Osteocyte (in vitro differentiated cells): ENCODE measurements around the gene MYO5B. TPM values are rescaled to one million over a fixed set of nuclear protein-coding genes. Genes with fewer than 3 reads are reported as not detected.

Source experiments
- DNase-seq: peaks from one replicate; pipeline ENCODE4 v3.0.0; 2021; ENCODE audit warnings: mixed read lengths; ENCODE audit not compliant: unreplicated experiment; ENCODE audit errors: extremely low spot score
- H3K27ac Mint-ChIP-seq: one replicate; pipeline ENCODE4 v1.8.0; 2021; ENCODE audit warnings: mild to moderate bottlenecking, mixed read lengths; ENCODE audit not compliant: unreplicated experiment
- H3K27me3 Mint-ChIP-seq: one replicate; pipeline ENCODE4 v1.8.0; 2021; ENCODE audit warnings: mixed read lengths; ENCODE audit not compliant: unreplicated experiment
- H3K36me3 Mint-ChIP-seq: one replicate; pipeline ENCODE4 v1.8.0; 2021; ENCODE audit warnings: mixed read lengths; ENCODE audit not compliant: unreplicated experiment
- H3K4me1 Mint-ChIP-seq: one replicate; pipeline ENCODE4 v1.8.0; 2021; ENCODE audit warnings: mixed read lengths; ENCODE audit not compliant: unreplicated experiment
- H3K4me3 Mint-ChIP-seq: one replicate; pipeline ENCODE4 v1.8.0; 2021; ENCODE audit warnings: mild to moderate bottlenecking, moderate library complexity, mixed read lengths; ENCODE audit not compliant: unreplicated experiment
- H3K9me3 Mint-ChIP-seq: one replicate; pipeline ENCODE4 v1.8.0; 2021; ENCODE audit warnings: mixed read lengths; ENCODE audit not compliant: unreplicated experiment
- total RNA-seq: library from RNA; stranded (reverse); gene quantifications from 2 replicates; pipeline ENCODE4 v1.2.1, GENCODE V29; 2021
- TF ChIP-seq, protein P1 (sequence below): fragments of 200-600 bp; sonication (generic); IDR thresholded peaks from 2 replicates; pipeline ENCODE4 v1.5.0; 2021; ENCODE audit warnings: antibody characterized with exemption, mild to moderate bottlenecking, moderate library complexity

The MYO5B gene
- total RNA-seq, 1 donor from 2014 or later, result not detected

DNA sequence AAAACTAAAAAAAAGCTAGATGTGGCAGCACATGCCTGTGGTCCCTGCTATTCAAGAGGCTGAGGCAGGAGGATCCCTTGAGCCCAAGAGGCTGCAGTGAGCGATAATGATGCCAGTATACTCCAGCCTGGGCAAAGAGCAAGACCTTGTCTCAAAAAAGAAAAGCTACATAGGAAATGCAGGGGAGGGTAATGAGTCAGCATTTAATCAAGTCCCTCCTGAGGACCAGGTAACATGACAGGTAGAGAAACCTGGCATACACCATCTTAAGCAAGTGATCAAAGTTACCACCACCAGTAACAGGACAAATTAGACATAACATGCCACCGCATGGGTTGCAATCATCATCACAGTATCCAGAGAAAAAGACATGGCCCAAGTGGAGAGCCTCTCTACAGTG is 25.8 kb downstream of the MYO5B start:
- peaks cover 15% of the 10 kb centered on the region for H3K27me3 Mint-ChIP-seq
- H3K4me3 Mint-ChIP-seq, result no peak overlapping the region

GRCh38 chr18:50167966-50168365 is 27.0 kb downstream of the MYO5B start:
- TF ChIP-seq, protein P1, sequence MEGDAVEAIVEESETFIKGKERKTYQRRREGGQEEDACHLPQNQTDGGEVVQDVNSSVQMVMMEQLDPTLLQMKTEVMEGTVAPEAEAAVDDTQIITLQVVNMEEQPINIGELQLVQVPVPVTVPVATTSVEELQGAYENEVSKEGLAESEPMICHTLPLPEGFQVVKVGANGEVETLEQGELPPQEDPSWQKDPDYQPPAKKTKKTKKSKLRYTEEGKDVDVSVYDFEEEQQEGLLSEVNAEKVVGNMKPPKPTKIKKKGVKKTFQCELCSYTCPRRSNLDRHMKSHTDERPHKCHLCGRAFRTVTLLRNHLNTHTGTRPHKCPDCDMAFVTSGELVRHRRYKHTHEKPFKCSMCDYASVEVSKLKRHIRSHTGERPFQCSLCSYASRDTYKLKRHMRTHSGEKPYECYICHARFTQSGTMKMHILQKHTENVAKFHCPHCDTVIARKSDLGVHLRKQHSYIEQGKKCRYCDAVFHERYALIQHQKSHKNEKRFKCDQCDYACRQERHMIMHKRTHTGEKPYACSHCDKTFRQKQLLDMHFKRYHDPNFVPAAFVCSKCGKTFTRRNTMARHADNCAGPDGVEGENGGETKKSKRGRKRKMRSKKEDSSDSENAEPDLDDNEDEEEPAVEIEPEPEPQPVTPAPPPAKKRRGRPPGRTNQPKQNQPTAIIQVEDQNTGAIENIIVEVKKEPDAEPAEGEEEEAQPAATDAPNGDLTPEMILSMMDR, result no peak
- H3K9me3 Mint-ChIP-seq, result no peaks in the 10 kb centered on the region

More for the DNA sequence above, 25.8 kb downstream of the MYO5B start:
- DNase-seq, result no peak
- TF ChIP-seq, protein P1, result no peak
- Mint-ChIP-seq H3K36me3 (no peaks in the 10 kb centered on the region), H3K9me3 (no peaks in the 10 kb centered on the region), H3K4me1 (no peaks in the 10 kb centered on the region), H3K27ac (no peak overlapping the region)

GRCh38 chr18:50166901-50167300 is 28.0 kb downstream of the MYO5B start:
- DNase-seq, result no peak
- Mint-ChIP-seq H3K4me3 (no peak overlapping the region), H3K27me3 (peaks cover 22% of the 10 kb centered on the region), H3K27ac (no peak overlapping the region), H3K4me1 (no peaks in the 10 kb centered on the region), H3K36me3 (no peaks in the 10 kb centered on the region), H3K9me3 (no peaks in the 10 kb centered on the region)
- TF ChIP-seq, protein P1, result no peak

More at GRCh38 chr18:50167966-50168365, 27.0 kb downstream of the MYO5B start:
- no peaks in the 10 kb centered on the region for H3K36me3 Mint-ChIP-seq
- peaks cover 17% of the 10 kb centered on the region for H3K27me3 Mint-ChIP-seq
- H3K4me3 Mint-ChIP-seq, result no peak overlapping the region
- no peak for DNase-seq
- H3K27ac Mint-ChIP-seq, result no peak overlapping the region
- H3K4me1 Mint-ChIP-seq, result no peaks in the 10 kb centered on the region

DNA sequence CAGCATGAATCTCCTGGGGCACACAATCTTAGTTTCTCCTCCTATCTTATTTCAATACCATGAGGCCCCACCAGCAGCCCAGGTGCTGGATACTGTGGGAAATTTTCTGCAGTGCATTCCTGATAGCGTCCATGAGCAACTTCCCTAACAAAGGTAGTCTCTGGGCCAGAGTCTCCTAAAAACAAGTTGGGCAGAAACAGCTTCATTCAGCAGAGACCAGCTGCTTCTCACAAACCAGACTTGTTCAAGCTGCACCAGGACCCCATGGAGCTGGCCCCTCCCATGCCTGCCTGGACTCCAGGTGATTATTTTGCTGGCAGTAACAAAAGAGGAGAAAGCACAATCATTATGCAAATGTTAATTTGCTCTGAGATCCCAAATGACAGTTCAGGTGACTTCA is 31.4 kb downstream of the MYO5B start:
- H3K27ac Mint-ChIP-seq, result no peak overlapping the region
- H3K9me3 Mint-ChIP-seq, result no peaks in the 10 kb centered on the region
- H3K36me3 Mint-ChIP-seq, result no peaks in the 10 kb centered on the region
- TF ChIP-seq, protein P1, result no peak
- peaks cover 22% of the 10 kb centered on the region for H3K27me3 Mint-ChIP-seq
- no peak for DNase-seq
- H3K4me3 Mint-ChIP-seq, result no peak overlapping the region
- no peaks in the 10 kb centered on the region for H3K4me1 Mint-ChIP-seq

DNA sequence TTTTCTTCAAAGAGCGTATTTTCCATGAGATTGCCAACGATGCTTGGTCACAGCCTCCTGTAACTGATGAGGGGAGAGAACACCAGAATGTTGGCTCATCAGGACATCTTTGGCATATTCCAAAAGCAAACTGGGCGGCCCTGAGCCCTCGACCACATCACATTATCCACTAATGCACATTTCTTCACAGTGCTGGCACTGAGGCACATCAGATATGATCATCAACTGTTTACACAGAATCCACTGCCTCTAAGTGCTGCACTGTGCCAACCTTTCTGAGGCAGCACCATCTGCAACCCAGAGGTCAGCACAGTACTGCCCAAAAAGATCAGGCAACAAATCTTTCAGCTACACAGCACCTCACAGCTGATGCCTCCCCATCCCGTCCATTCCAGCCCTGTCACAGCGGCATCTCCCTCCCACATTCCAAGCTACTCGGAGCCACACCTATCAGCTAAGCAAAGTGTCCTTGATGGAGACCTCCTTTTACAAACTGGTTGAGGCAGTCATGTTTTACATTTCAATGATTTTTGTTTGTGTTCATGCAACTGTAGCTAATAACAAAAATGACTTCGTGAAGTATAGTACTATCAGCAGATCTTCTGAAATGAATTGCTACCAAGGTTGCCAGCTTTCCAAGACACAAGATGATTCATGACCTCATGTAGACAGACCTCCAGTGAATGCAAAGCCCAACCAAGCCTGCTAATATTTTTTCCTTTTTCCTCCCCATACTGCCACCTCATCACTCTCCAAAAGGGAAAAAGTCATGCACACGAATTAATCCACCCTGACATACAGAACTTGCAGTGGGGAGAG is 32.3 kb downstream of the MYO5B start:
- Mint-ChIP-seq H3K36me3 (no peaks in the 10 kb centered on the region), H3K27ac (no peak overlapping the region), H3K4me3 (no peak overlapping the region), H3K9me3 (no peaks in the 10 kb centered on the region), H3K27me3 (peaks cover 21% of the 10 kb centered on the region), H3K4me1 (no peaks in the 10 kb centered on the region)
- TF ChIP-seq, protein P1, result no peak
- no peak for DNase-seq
